Measurements from ENCODE around the gene SZT2. TPM values are rescaled to one million over a fixed set of nuclear protein-coding genes. Genes with fewer than 3 reads are reported as not detected.
A peak's percentile ranks its signal among the peaks of the same experiment; 100 is the strongest.

SZT2 gene
- total and polyA plus RNA-seq, 2 of the 13 experiments (the other 11 are each of a cell fraction or from before 2014, with no cell fraction given), result 8.0 to 8.8 TPM

- H3K27me3 ChIP-seq (ENCODE audit: control insufficient read depth in 1 of 2, insufficient read depth in 2 of 2, low read length in 2 of 2), result no peaks in the 10 kb centered on the region
- H3K9me3 ChIP-seq (ENCODE audit: low read length), result no peaks in the 10 kb centered on the region
- DNase-seq (ENCODE audit: low spot score) (no peak), ATAC-seq (peak; percentile 6), FAIRE-seq (no peak)
- BruUV-seq (replicated peaks), result no TSS peak
- intact Hi-C loops (cut with micrococcal nuclease; ENCODE audit: unreplicated experiment), result no loop called here
- H3K79me2 ChIP-seq (ENCODE audit: insufficient read depth, low read length), result peaks cover 15% of the 10 kb centered on the region
- WGBS (ENCODE audit: low lambda C conversion rate), result 10% methylated on average over 3 of the region's 5 CpGs
- peak overlapping the region; percentile 74 to 88 (median 79) for H3K4me3 ChIP-seq (replicated peaks in 1 of 3; ENCODE audit: insufficient read depth in 1 of 3, low read depth in 2 of 3, low read length in 3 of 3)
- H3K4me1 ChIP-seq (ENCODE audit: insufficient read depth, low read length), result peaks cover 66% of the 10 kb centered on the region
- H3K36me3 ChIP-seq (replicated peaks in 1 of 2; ENCODE audit: control insufficient read depth in 1 of 2, insufficient read depth in 2 of 2, low read length in 2 of 2), result peaks cover 6 to 14% of the 10 kb centered on the region in 2 experiments; a peak in 4 of 5 replicates
- peak overlapping the region; percentile 82 for H3K27ac ChIP-seq (ENCODE audit: extremely low read length, insufficient read depth, low read length)
- CTCF ChIA-PET (ENCODE audit: low intra/inter-chr PET ratio, low total read pairs), result no interaction called here
- in situ Hi-C loops (cut with HindIII; ENCODE audit: extremely low pct_ligation_motif_present, low pct_unique_long_range_greater_than_20kb), result no loop called here
- no peaks in the 10 kb centered on the region for H4K20me1 ChIP-seq (ENCODE audit: insufficient read depth, low read length)
- H2AFZ ChIP-seq (ENCODE audit: low read length), result no peak overlapping the region
- H3K4me2 ChIP-seq (ENCODE audit: low read depth, low read length), result peak overlapping the region; percentile 92
- peak overlapping the region; percentile 76 for H3K9ac ChIP-seq (ENCODE audit: insufficient read depth, low read depth, low read length)
- POLR2A ChIA-PET, result interaction anchor here (1.2 to 3.8 kb wide), 3 partner anchors 10 to 23 kb away, joined by 3 to 32 read pairs (median 21); partner anchors contain the start of genes MED8 and SZT2
- TF ChIP-seq ZNF639 (CRISPR knock-in tag; conservative IDR thresholded peaks at IDR 0.05) (no peak), IKZF5 (CRISPR knock-in tag; IDR thresholded peaks at IDR 0.05) (no peak), ZNF562 (CRISPR knock-in tag; IDR thresholded peaks at IDR 0.05; ENCODE audit: borderline replicate concordance) (no peak), AHDC1 (CRISPR knock-in tag; IDR thresholded peaks at IDR 0.05; ENCODE audit: borderline replicate concordance) (no peak), ZNF598 (CRISPR knock-in tag; IDR thresholded peaks at IDR 0.05; ENCODE audit: borderline replicate concordance) (no peak), ZNF333 (CRISPR knock-in tag; IDR thresholded peaks at IDR 0.05; ENCODE audit: borderline replicate concordance) (0 out of 2 replicates have a peak, but pooled peaks have one; percentile 20), YEATS4 (CRISPR knock-in tag; IDR thresholded peaks at IDR 0.05; ENCODE audit: borderline replicate concordance) (no peak), CREB3 (CRISPR knock-in tag; IDR thresholded peaks at IDR 0.05) (no peak), TP53 (CRISPR knock-in tag; conservative IDR thresholded peaks at IDR 0.05) (no peak), HOXA3 (CRISPR knock-in tag; IDR thresholded peaks at IDR 0.05) (no peak), RAD21 (CRISPR knock-in tag; IDR thresholded peaks at IDR 0.05) (no peak), SKI (IDR thresholded peaks at IDR 0.05; ENCODE audit: partially characterized antibody) (no peak)
- TF ChIP-seq, protein P1, sequence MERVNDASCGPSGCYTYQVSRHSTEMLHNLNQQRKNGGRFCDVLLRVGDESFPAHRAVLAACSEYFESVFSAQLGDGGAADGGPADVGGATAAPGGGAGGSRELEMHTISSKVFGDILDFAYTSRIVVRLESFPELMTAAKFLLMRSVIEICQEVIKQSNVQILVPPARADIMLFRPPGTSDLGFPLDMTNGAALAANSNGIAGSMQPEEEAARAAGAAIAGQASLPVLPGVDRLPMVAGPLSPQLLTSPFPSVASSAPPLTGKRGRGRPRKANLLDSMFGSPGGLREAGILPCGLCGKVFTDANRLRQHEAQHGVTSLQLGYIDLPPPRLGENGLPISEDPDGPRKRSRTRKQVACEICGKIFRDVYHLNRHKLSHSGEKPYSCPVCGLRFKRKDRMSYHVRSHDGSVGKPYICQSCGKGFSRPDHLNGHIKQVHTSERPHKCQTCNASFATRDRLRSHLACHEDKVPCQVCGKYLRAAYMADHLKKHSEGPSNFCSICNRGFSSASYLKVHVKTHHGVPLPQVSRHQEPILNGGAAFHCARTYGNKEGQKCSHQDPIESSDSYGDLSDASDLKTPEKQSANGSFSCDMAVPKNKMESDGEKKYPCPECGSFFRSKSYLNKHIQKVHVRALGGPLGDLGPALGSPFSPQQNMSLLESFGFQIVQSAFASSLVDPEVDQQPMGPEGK (CRISPR knock-in tag; IDR thresholded peaks at IDR 0.05), result peak; percentile 67
Measured at GRCh38 chr1:43366601-43367025, 23.1 kb upstream of the SZT2 start.
